Lower lobe of right lung (tissue), 2 donors: ENCODE data around the gene ENPP5. TPM values are rescaled to one million over a fixed set of nuclear protein-coding genes. Genes with fewer than 3 reads are reported as not detected.
A peak's percentile ranks its signal among the peaks of the same experiment; 100 is the strongest.
"Not testable (repeated sequence)": the region's sequence is repeated elsewhere in the genome, so short reads cannot be mapped to it uniquely, and the experiment has no call there.

Experiments
- ATAC-seq, 2 donors: fragments of 200-7000 bp; cut with Tn5 transposase; one replicate each; pipeline ENCODE4 v1.9.1; 2020 to 2022; ENCODE audit warnings: mild to moderate bottlenecking in 2 of 2, moderate library complexity in 2 of 2
- DNase-seq: peaks from one replicate; pipeline ENCODE4 v3.0.0-alpha.2; 2020
- H3K27ac ChIP-seq: fragments of 200-600 bp; one replicate; pipeline ENCODE4 v1.8.0; 2022
- H3K27me3 ChIP-seq: fragments of 200-600 bp; one replicate; pipeline ENCODE4 v1.8.0; 2022; ENCODE audit warnings: low read depth
- H3K36me3 ChIP-seq: fragments of 200-600 bp; one replicate; pipeline ENCODE4 v1.8.0; 2022; ENCODE audit warnings: mild to moderate bottlenecking
- H3K4me1 ChIP-seq: fragments of 200-600 bp; one replicate; pipeline ENCODE4 v1.8.0; 2022
- H3K4me3 ChIP-seq: fragments of 200-600 bp; one replicate; pipeline ENCODE4 v1.8.0; 2022; ENCODE audit warnings: mild to moderate bottlenecking
- H3K9me3 ChIP-seq: fragments of 200-600 bp; one replicate; pipeline ENCODE4 v1.8.0; 2022
- intact Hi-C: fragments of 100-400 bp; cut with DNase I; formaldehyde crosslinking; loops from one replicate; pipeline ENCODE4 v1.11.0; 2022
- total RNA-seq: library from RNA; stranded (reverse); fragmentation: NEBNext Ultra II Directional; extraction: Animal tissue kit (Norgen Biotek cat#: 25700); gene quantifications from one replicate; pipeline ENCODE4 v1.2.1, GENCODE V29; 2021
- TF ChIP-seq, protein P1 (sequence below): fragments of 200-600 bp; IDR thresholded peaks from one replicate; pipeline ENCODE4 v1.8.0; 2022; ENCODE audit warnings: antibody characterized with exemption, mild to moderate bottlenecking
- donor health status: DM: no; HTN: yes; CAD: no; lungs with severe emphysema.

Gene ENPP5
- total RNA-seq, 1 donor from 2014 or later: 11.4 TPM

DNA sequence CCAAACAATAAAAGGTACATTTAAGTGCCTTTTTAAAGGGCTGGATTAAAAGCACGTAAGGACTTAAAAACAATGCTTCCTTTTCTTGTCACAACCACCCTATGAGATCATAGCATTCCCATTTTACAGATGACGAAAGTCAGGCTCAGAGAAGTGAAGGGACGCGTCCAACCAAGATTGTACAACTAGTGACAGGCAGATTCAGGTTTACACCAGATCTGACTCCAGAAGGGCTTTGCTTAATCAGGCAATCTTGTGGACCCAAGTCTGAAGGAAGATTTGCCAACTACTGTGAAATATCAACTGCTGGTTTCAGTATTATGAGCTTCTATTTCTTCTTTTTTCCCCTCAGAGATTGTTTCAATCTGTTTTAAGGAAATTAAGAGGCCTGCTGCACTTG, 40.1 kb downstream of the ENPP5 start:
- Histone ChIP-seq H3K36me3 (no peaks in the 10 kb centered on the region), H3K4me3 (peak overlapping the region; percentile 81), H3K27ac (peak overlapping the region; percentile 91), H3K27me3 (no peaks in the 10 kb centered on the region), H3K4me1 (peaks cover 26% of the 10 kb centered on the region), H3K9me3 (no peaks in the 10 kb centered on the region)
- intact Hi-C loops: no loop called here
- TF ChIP-seq, protein P1, sequence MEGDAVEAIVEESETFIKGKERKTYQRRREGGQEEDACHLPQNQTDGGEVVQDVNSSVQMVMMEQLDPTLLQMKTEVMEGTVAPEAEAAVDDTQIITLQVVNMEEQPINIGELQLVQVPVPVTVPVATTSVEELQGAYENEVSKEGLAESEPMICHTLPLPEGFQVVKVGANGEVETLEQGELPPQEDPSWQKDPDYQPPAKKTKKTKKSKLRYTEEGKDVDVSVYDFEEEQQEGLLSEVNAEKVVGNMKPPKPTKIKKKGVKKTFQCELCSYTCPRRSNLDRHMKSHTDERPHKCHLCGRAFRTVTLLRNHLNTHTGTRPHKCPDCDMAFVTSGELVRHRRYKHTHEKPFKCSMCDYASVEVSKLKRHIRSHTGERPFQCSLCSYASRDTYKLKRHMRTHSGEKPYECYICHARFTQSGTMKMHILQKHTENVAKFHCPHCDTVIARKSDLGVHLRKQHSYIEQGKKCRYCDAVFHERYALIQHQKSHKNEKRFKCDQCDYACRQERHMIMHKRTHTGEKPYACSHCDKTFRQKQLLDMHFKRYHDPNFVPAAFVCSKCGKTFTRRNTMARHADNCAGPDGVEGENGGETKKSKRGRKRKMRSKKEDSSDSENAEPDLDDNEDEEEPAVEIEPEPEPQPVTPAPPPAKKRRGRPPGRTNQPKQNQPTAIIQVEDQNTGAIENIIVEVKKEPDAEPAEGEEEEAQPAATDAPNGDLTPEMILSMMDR: no peak
- ATAC-seq (peak; percentile 32 to 48), DNase-seq (no peak)

DNA sequence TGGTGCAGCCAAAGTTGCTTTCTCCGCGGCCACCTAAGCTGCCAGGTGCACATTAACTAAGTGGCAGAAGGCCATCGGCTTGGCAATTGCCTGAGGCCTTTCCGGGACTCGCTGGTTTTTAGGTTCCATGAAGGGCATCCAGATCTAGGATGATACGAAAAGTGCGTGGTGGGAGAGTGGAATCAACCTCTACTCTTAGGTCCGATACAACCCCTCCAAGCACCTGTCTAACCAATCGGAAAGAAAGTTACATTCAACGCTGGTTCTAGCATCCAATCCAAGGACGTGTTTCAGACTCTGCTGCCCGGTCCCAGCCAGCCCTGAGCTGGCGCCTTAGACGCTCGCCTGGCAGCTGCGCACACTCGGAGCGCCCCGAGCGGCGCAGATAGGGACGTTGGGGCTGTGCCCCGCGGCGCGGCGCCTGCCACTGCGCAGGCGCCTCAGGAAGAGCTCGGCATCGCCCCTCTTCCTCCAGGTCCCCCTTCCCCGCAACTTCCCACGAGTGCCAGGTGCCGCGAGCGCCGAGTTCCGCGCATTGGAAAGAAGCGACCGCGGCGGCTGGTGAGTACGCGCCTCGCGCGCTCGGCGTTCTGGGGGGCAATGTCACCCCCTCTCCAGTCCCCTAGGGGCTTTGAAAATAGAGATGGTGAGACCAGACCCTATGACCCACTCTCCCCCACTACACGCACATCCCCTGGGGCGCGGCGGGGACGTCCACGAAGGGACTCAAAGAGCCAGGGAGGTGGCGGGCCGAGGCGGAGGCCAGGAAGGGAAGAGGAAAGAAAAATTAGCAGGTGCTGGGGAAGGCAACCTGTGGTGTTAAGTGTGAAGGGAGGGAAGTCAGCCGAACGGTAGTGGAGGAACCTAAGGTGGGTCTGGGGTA, 40.9 kb downstream of the ENPP5 start, which contains the start of gene ENPP4:
ENPP4 (plus strand) TSS at position 361 of the 883 bp plus-strand sequence. CDS start 9,595 bp downstream, outside the sequence.
- ATAC-seq (peak; percentile 100), DNase-seq (peak; percentile 92)
- intact Hi-C loops: no loop called here
- H3K4me1 ChIP-seq: peaks cover 26% of the 10 kb centered on the region
- peak within 1 kb of the TSS; percentile 91 for H3K27ac ChIP-seq
- H3K36me3 ChIP-seq: no peaks in the 10 kb centered on the region
- H3K4me3 ChIP-seq: peak within 1 kb of the TSS; percentile 81
- no peaks in the 10 kb centered on the region for H3K9me3 ChIP-seq
- no peaks in the 10 kb centered on the region for H3K27me3 ChIP-seq
- TF ChIP-seq, protein P1: peak; percentile 31

DNA sequence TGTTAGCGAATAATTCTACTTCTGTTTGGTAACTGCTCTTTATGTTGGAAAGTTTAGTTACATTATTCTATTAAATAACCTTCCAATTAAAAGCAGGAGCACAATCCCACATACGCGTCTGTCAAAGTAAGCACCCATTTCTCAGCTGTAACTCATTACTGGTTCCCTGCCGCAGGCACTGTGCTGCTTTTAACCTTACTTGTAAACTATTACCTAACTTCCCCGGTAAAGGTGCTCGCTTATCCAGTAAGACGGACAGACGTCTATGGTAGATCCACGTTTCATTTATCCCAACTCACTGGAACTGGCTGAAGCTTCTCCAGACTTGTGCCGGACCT, 41.5 kb downstream of the ENPP5 start:
- Histone ChIP-seq H3K4me1 (peaks cover 23% of the 10 kb centered on the region), H3K27me3 (no peaks in the 10 kb centered on the region), H3K4me3 (peak overlapping the region; percentile 81), H3K36me3 (no peaks in the 10 kb centered on the region), H3K9me3 (no peaks in the 10 kb centered on the region), H3K27ac (peak overlapping the region; percentile 91)
- intact Hi-C loops: no loop called here
- TF ChIP-seq, protein P1: no peak
- ATAC-seq (peak; percentile 23 to 47), DNase-seq (no peak)

DNA sequence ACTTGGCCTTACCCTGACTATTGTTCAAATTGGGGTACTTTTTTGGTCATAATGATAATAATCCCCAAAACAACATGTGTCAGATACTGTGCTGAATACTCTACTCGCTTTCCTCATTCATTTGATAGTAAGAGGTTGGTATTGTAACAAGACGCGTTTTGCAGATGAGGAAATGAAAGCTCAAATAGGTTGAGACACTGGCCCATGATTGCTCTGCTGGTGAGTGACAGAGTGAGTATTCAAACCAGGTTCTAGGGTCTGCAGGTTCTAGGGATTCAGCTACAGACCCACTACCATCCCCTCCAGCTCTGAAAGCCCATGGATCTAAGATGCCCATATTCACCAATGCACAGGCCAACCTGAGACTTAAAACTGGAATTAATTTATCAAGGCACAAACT, 42.3 kb downstream of the ENPP5 start:
- intact Hi-C loops: no loop called here
- H3K27ac ChIP-seq: no peak overlapping the region
- ATAC-seq (no peak), DNase-seq (no peak)
- H3K9me3 ChIP-seq: no peaks in the 10 kb centered on the region
- peaks cover 21% of the 10 kb centered on the region for H3K4me1 ChIP-seq
- TF ChIP-seq, protein P1: no peak
- peak overlapping the region; percentile 81 for H3K4me3 ChIP-seq
- no peaks in the 10 kb centered on the region for H3K36me3 ChIP-seq
- H3K27me3 ChIP-seq: no peaks in the 10 kb centered on the region

DNA sequence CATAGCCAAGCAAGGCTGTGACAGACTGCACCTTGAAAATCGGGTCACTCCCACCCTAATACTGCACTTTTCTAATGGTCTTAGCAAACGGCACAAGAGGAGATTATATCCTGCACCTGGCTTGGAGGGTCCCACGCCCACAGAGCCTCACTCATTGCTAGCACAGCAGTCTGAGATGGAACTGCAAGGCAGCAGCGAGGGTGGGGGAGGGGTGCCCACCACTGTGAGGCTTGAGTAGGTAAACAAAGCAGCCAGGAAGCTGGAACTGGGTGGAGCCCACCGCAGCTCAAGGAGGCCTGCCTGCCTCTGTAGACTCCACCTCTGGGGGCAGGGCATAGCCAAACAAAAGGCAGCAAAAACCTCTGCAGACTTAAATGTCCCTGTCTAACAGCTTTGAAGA, 51.1 kb downstream of the ENPP5 start:
- ATAC-seq: not testable (repeated sequence)

DNA sequence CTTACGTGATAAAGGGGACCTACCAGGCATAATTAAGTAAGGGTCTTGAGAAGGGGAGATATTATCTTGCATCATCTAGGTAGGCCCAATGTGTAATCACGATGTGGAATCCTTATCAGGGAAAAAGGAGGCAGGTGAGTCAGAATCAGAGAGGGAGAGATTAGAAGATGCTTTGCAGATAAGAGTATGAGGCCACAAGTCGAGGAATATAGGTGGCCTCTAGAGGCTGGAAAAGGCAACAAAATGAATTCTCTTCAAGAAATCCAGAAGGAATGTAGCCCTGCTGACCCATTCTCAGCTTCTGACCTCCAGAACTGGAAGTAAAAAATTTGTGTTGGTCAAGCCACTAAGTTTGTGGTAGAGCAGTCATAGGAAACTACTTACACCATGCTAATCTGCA, 51.9 kb downstream of the ENPP5 start:
- no peaks in the 10 kb centered on the region for H3K27me3 ChIP-seq
- no peaks in the 10 kb centered on the region for H3K9me3 ChIP-seq
- no peak overlapping the region for H3K4me3 ChIP-seq
- intact Hi-C loops: no loop called here
- no peak for DNase-seq
- no peak overlapping the region for H3K27ac ChIP-seq
- TF ChIP-seq, protein P1: no peak
- H3K36me3 ChIP-seq: no peaks in the 10 kb centered on the region
- ATAC-seq: no peak
- no peaks in the 10 kb centered on the region for H3K4me1 ChIP-seq

More for the DNA sequence above, 51.1 kb downstream of the ENPP5 start:
- H3K4me1 ChIP-seq, H3K36me3 ChIP-seq, H3K4me3 ChIP-seq, H3K27me3 ChIP-seq, DNase-seq, H3K27ac ChIP-seq, H3K9me3 ChIP-seq, intact Hi-C loops: not testable (repeated sequence)
